HepG2 (cell line): Measurements from ENCODE around the gene SSBP4. TPM values are rescaled to one million over a fixed set of nuclear protein-coding genes. Genes with fewer than 3 reads are reported as not detected.

Experiments used
- AHR ChIP-seq: IDR thresholded peaks from 2 replicates; pipeline ENCODE4 v1.6.1; 2018; ENCODE audit warnings: missing genetic modification reagents, missing compliant biosample characterization
- BATF2 ChIP-seq: sonication (generic); formaldehyde crosslinking; IDR thresholded peaks from 2 replicates; pipeline ENCODE4 v1.8.0; 2022; ENCODE audit warnings: mild to moderate bottlenecking, missing genetic modification reagents, moderate library complexity
- CAMTA2 ChIP-seq: sonication (generic); formaldehyde crosslinking; IDR thresholded peaks from 2 replicates; pipeline ENCODE4 v1.4.0; 2020; ENCODE audit warnings: mild to moderate bottlenecking, missing genetic modification reagents, borderline replicate concordance
- EEA1 ChIP-seq: sonication (generic); formaldehyde crosslinking; IDR thresholded peaks from 2 replicates; pipeline ENCODE4 v1.5.1; 2020; ENCODE audit warnings: mild to moderate bottlenecking, missing genetic modification reagents, borderline replicate concordance
- HIVEP1 ChIP-seq: sonication (generic); formaldehyde crosslinking; IDR thresholded peaks from 2 replicates; pipeline ENCODE4 v1.4.0; 2020; ENCODE audit warnings: mild to moderate bottlenecking, missing genetic modification reagents
- HMG20A ChIP-seq: IDR thresholded peaks from 2 replicates; pipeline ENCODE4 v1.6.1; 2016; ENCODE audit warnings: borderline replicate concordance
- ISL2 ChIP-seq: sonication (generic); formaldehyde crosslinking; IDR thresholded peaks from 2 replicates; pipeline ENCODE4 v1.5.0; 2020; ENCODE audit warnings: missing genetic modification reagents
- KDM3A ChIP-seq: IDR thresholded peaks from 2 replicates; pipeline ENCODE4 v1.6.1; 2018; ENCODE audit warnings: low read depth, missing compliant biosample characterization
- KLF11 ChIP-seq: IDR thresholded peaks from 2 replicates; pipeline ENCODE4 v1.6.1; 2016; ENCODE audit warnings: missing compliant biosample characterization
- MNT ChIP-seq: fragments of 450-650 bp; IDR thresholded peaks from 2 replicates; pipeline ENCODE4 v1.6.1; 2016
- NCOA5 ChIP-seq: sonication (generic); formaldehyde crosslinking; IDR thresholded peaks from 2 replicates; pipeline ENCODE4 v1.4.0; 2020; ENCODE audit warnings: missing genetic modification reagents
- REPIN1 ChIP-seq: sonication (generic); formaldehyde crosslinking; IDR thresholded peaks from 2 replicates; pipeline ENCODE4 v1.8.0; 2022; ENCODE audit warnings: missing genetic modification reagents, low read depth, mild to moderate bottlenecking, borderline replicate concordance
- SMAD3 ChIP-seq: sonication (generic); formaldehyde crosslinking; IDR thresholded peaks from 2 replicates; pipeline ENCODE4 v1.4.0; 2020; ENCODE audit warnings: missing genetic modification reagents
- SP4 ChIP-seq: sonication (generic); formaldehyde crosslinking; IDR thresholded peaks from 2 replicates; pipeline ENCODE4 v1.8.1; 2023; ENCODE audit warnings: mild to moderate bottlenecking, missing genetic modification reagents
- SRF ChIP-seq: IDR thresholded peaks from 2 replicates; pipeline ENCODE4 v1.6.1; 2011; ENCODE audit warnings: mild to moderate bottlenecking, low read depth, low read length, moderate library complexity
- SRY ChIP-seq: sonication (generic); formaldehyde crosslinking; IDR thresholded peaks from 2 replicates; pipeline ENCODE4 v1.8.0; 2022; ENCODE audit warnings: mild to moderate bottlenecking, missing genetic modification reagents
- SYNCRIP ChIP-seq: fragments of 200-400 bp; formaldehyde crosslinking; IDR thresholded peaks from 2 replicates; pipeline ENCODE4 v1.6.1; 2018; ENCODE audit warnings: mild to moderate bottlenecking, low read depth, low read length; ENCODE audit not compliant: insufficient read depth
- YY1 ChIP-seq: IDR thresholded peaks from 2 replicates; pipeline ENCODE4 v1.6.1; 2011; ENCODE audit warnings: low read length, low read depth, moderate library complexity, mild to moderate bottlenecking; ENCODE audit not compliant: insufficient read depth, insufficient replicate concordance
- ZBTB1 ChIP-seq: sonication (generic); formaldehyde crosslinking; IDR thresholded peaks from 2 replicates; pipeline ENCODE4 v1.4.0; 2020; ENCODE audit warnings: missing genetic modification reagents, borderline replicate concordance
- ZKSCAN5 ChIP-seq: sonication (generic); formaldehyde crosslinking; IDR thresholded peaks from 2 replicates; pipeline ENCODE4 v1.5.1; 2020; ENCODE audit warnings: mild to moderate bottlenecking, missing genetic modification reagents
- ZNF138 ChIP-seq: sonication (generic); formaldehyde crosslinking; IDR thresholded peaks from 2 replicates; pipeline ENCODE4 v1.5.0; 2020; ENCODE audit warnings: mild to moderate bottlenecking, low read depth, missing genetic modification reagents
- ZNF33A ChIP-seq: sonication (generic); formaldehyde crosslinking; IDR thresholded peaks from 2 replicates; pipeline ENCODE4 v1.5.1; 2020; ENCODE audit warnings: missing genetic modification reagents, mild to moderate bottlenecking, moderate library complexity, borderline replicate concordance
- ZNF615 ChIP-seq: sonication (generic); formaldehyde crosslinking; IDR thresholded peaks from 2 replicates; pipeline ENCODE4 v1.5.0; 2020; ENCODE audit warnings: mild to moderate bottlenecking, missing genetic modification reagents, borderline replicate concordance
- ZNF737 ChIP-seq: sonication (generic); formaldehyde crosslinking; IDR thresholded peaks from 2 replicates; pipeline ENCODE4 v1.5.0; 2020; ENCODE audit warnings: missing genetic modification reagents, mild to moderate bottlenecking, borderline replicate concordance
- ZNF770 ChIP-seq: sonication (generic); formaldehyde crosslinking; IDR thresholded peaks from 2 replicates; pipeline ENCODE4 v1.5.0; 2020; ENCODE audit warnings: mild to moderate bottlenecking, missing genetic modification reagents
- ZNF780A ChIP-seq: sonication (generic); formaldehyde crosslinking; IDR thresholded peaks from 2 replicates; pipeline ENCODE4 v1.8.0; 2022; ENCODE audit warnings: mild to moderate bottlenecking, missing genetic modification reagents, moderate library complexity
- ZNF891 ChIP-seq: sonication (generic); formaldehyde crosslinking; IDR thresholded peaks from 2 replicates; pipeline ENCODE4 v1.5.0; 2020; ENCODE audit warnings: mild to moderate bottlenecking, missing genetic modification reagents
- polyA plus RNA-seq, 8 experiments: library from polyadenylated mRNA; depleted of rRNA in 3 of 8; stranded (reverse) in 7 of 8; unstranded in 1 of 8; fragments of >200 nt; fragmentation: Illumina TruSeq in 4 of 8; extraction: Trizol in 4 of 8; gene quantifications; 2 replicates each; pipeline versions ENCODE4 v1.2.1 to v1.2.3, GENCODE V29; 2011 to 2016; ENCODE audit warnings: low read depth in 4 of 8, missing spikeins in 1 of 8, mixed read lengths in 1 of 8; ENCODE audit not compliant: insufficient read depth in 1 of 8
- total RNA-seq, 5 experiments: library from RNA; depleted of rRNA; stranded (reverse); fragments of >200 nt; fragmentation: Illumina TruSeq; extraction: Trizol; gene quantifications; 2 replicates each; pipeline ENCODE4 v1.2.3, GENCODE V29; 2016; ENCODE audit warnings: low read depth in 1 of 5

SSBP4 gene
- total and polyA plus RNA-seq, 2 of the 13 experiments (the other 11 are each of a cell fraction or from before 2014, with no cell fraction given), result 20.8 to 39.5 TPM

GRCh38 chr19:18469069-18469846, 50.1 kb downstream of the SSBP4 start (continued):
- TF ChIP-seq SRF (no peak), ZNF780A (CRISPR knock-in tag) (no peak), ZNF891 (no peak; the same call in 1 of the 2 replicates), KLF11 (CRISPR knock-in tag) (no peak), ZKSCAN5 (CRISPR knock-in tag) (no peak), HIVEP1 (CRISPR knock-in tag) (no peak), AHR (CRISPR knock-in tag) (0 out of 2 replicates have a peak, but pooled peaks have one; percentile 40), SP4 (CRISPR knock-in tag) (0 out of 2 replicates have a peak, but pooled peaks have one; percentile 13), ZNF737 (CRISPR knock-in tag) (no peak), SRY (CRISPR knock-in tag) (no peak), ZNF770 (CRISPR knock-in tag) (no peak), REPIN1 (CRISPR knock-in tag) (peak; percentile 30; the same call in 1 of the 2 replicates), BATF2 (CRISPR knock-in tag) (no peak), KDM3A (CRISPR knock-in tag) (0 out of 2 replicates have a peak, but pooled peaks have one; percentile 8), SYNCRIP (no peak), NCOA5 (CRISPR knock-in tag) (no peak), SMAD3 (CRISPR knock-in tag) (no peak), ISL2 (CRISPR knock-in tag) (no peak), ZNF33A (CRISPR knock-in tag) (no peak), EEA1 (CRISPR knock-in tag) (no peak), ZNF615 (CRISPR knock-in tag) (no peak), HMG20A (CRISPR knock-in tag) (no peak), ZBTB1 (no peak), CAMTA2 (CRISPR knock-in tag) (no peak; the same call in 1 of the 2 replicates), ZNF138 (CRISPR knock-in tag) (no peak), YY1 (peak; percentile 61), MNT (no peak)
